A549 (cell line): ENCODE results near the gene STXBP6. TPM values are rescaled to one million over a fixed set of nuclear protein-coding genes. Genes with fewer than 3 reads are reported as not detected.

Experiments used
- ATAC-seq, 2 experiments: fragments of 200-7000 bp in 1 of 2; fragments of >200 bp in 1 of 2; cut with Nextera tagmentation in 1 of 2; cut with Tn5 transposase in 1 of 2; 3 replicates each; pipeline versions ENCODE4 v1.8.0 to v1.9.1; 2018 to 2020; ENCODE audit warnings: mild to moderate bottlenecking in 1 of 2, moderate library complexity in 1 of 2
- CTCF ChIA-PET: fragments of 300-600 bp; sonication (Branson Sonifier 250); formaldehyde crosslinking; extraction: SDS; loops from one replicate; lab custom pipeline; 2021; ENCODE audit warnings: antibody characterized with exemption, inconsistent platforms; lab: Yijun Ruan, JAX
- POLR2A ChIA-PET: fragments of 350-600 bp; formaldehyde crosslinking; extraction: SDS; loops from one replicate; lab custom pipeline; 2021; ENCODE audit warnings: antibody characterized with exemption, inconsistent platforms; lab: Yijun Ruan, JAX
- DNase-seq, 2 experiments: peaks; one replicate each; pipeline versions ENCODE4 v3.0.0 to v3.0.0-alpha.2; 2011 to 2016; ENCODE audit warnings: low read depth in 1 of 2, low spot score in 1 of 2
- FAIRE-seq: peaks from 2 replicates; lab custom pipeline; 2011; peaks lifted over from hg19 to GRCh38; lab: Jason Lieb, UNC
- H3K27ac ChIP-seq, 2 experiments: fragments of >200 bp; sonication (Bioruptor Twin); formaldehyde crosslinking; 3 replicates each; pipeline ENCODE4 v1.5.1; 2016 to 2017
- H3K4me1 ChIP-seq: fragments of >200 bp; sonication (Bioruptor Twin); formaldehyde crosslinking; 3 replicates; pipeline ENCODE4 v1.6.1; 2016
- H3K4me2 ChIP-seq: fragments of >200 bp; sonication (Bioruptor Twin); formaldehyde crosslinking; 3 replicates; pipeline ENCODE4 v1.6.1; 2016
- H3K4me3 ChIP-seq: fragments of >200 bp; sonication (Bioruptor Twin); formaldehyde crosslinking; 3 replicates; pipeline ENCODE4 v1.5.1; 2016
- H3K9me3 ChIP-seq: fragments of >200 bp; sonication (Bioruptor Twin); formaldehyde crosslinking; 3 replicates; pipeline ENCODE4 v1.6.1; 2016
- ATOH8 ChIP-seq: fragments of 250-450 bp; sonication (Bioruptor Pico); IDR thresholded peaks from 2 replicates; pipeline ENCODE4 v1.5.0; 2020; ENCODE audit warnings: low read depth, mild to moderate bottlenecking, moderate library complexity
- BCL3 ChIP-seq: fragments of >200 bp; sonication (Bioruptor Twin); formaldehyde crosslinking; IDR thresholded peaks from 3 replicates; pipeline ENCODE4 v1.6.1; 2016
- CEBPB ChIP-seq, 2 experiments: fragments of >200 bp in 1 of 2; sonication (Bioruptor Twin) in 1 of 2; formaldehyde crosslinking in 1 of 2; IDR thresholded peaks; 2 replicates each; pipeline ENCODE4 v1.6.1; 2012 to 2016
- CHD2 ChIP-seq: fragments of 150-350 bp; IDR thresholded peaks from 2 replicates; pipeline ENCODE4 v1.6.1; 2014; ENCODE audit warnings: low read length; ENCODE audit not compliant: partially characterized antibody
- CHD4 ChIP-seq: fragments of 200-600 bp; sonication (generic); IDR thresholded peaks from 2 replicates; pipeline ENCODE4 v1.6.1; 2016; ENCODE audit warnings: antibody characterized with exemption, mild to moderate bottlenecking, borderline replicate concordance
- E2F6 ChIP-seq: IDR thresholded peaks from 2 replicates; pipeline ENCODE4 v1.6.1; 2012; ENCODE audit warnings: low read depth, borderline replicate concordance
- EHF ChIP-seq: fragments of 250-450 bp; sonication (Bioruptor Pico); IDR thresholded peaks from 2 replicates; pipeline ENCODE4 v1.5.0; 2020; ENCODE audit warnings: mild to moderate bottlenecking
- EHMT2 ChIP-seq: fragments of 200-600 bp; sonication (generic); IDR thresholded peaks from 2 replicates; pipeline ENCODE4 v1.6.1; 2016; ENCODE audit warnings: antibody characterized with exemption, low read depth, mild to moderate bottlenecking, moderate library complexity
- ELK1 ChIP-seq: fragments of 150-350 bp; IDR thresholded peaks from 2 replicates; pipeline ENCODE4 v1.6.1; 2014; ENCODE audit warnings: low read depth, mild to moderate bottlenecking, low read length
- FOSL2 ChIP-seq, 2 experiments: fragments of 450-650 bp in 1 of 2; fragments of >200 bp in 1 of 2; sonication (Bioruptor Twin) in 1 of 2; formaldehyde crosslinking; IDR thresholded peaks; 2 replicates each; pipeline versions ENCODE4 v1.5.0 to v1.6.1; 2016 to 2020; ENCODE audit warnings: mild to moderate bottlenecking in 1 of 2, moderate library complexity in 1 of 2
- HEYL ChIP-seq: fragments of 250-450 bp; sonication (Bioruptor Pico); IDR thresholded peaks from 2 replicates; pipeline ENCODE4 v1.8.0; 2021; ENCODE audit warnings: mild to moderate bottlenecking, moderate library complexity
- HOXB5 ChIP-seq: fragments of 250-450 bp; sonication (Bioruptor Pico); IDR thresholded peaks from 2 replicates; pipeline ENCODE4 v1.5.0; 2020; ENCODE audit warnings: mild to moderate bottlenecking, moderate library complexity
- JUNB ChIP-seq: fragments of >200 bp; sonication (Bioruptor Twin); formaldehyde crosslinking; IDR thresholded peaks from 2 replicates; pipeline ENCODE4 v1.6.1; 2016
- KDM1A ChIP-seq: fragments of 200-600 bp; sonication (generic); IDR thresholded peaks from 2 replicates; pipeline ENCODE4 v1.6.1; 2016; ENCODE audit warnings: low read depth, mild to moderate bottlenecking
- MYC ChIP-seq: IDR thresholded peaks from 2 replicates; pipeline ENCODE4 v1.6.1; 2012; ENCODE audit warnings: mild to moderate bottlenecking, inconsistent platforms, low read length, improper control_type of control experiment, borderline replicate concordance
- NPAS2 ChIP-seq: fragments of 250-450 bp; sonication (Bioruptor Pico); IDR thresholded peaks from 2 replicates; pipeline ENCODE4 v1.8.0; 2022; ENCODE audit warnings: mild to moderate bottlenecking, moderate library complexity, borderline replicate concordance
- PBX3 ChIP-seq: IDR thresholded peaks from 2 replicates; pipeline ENCODE4 v1.6.1; 2012
- POLR2A ChIP-seq: IDR thresholded peaks from 2 replicates; pipeline ENCODE4 v1.6.1; 2012; ENCODE audit warnings: mild to moderate bottlenecking, low read length
- POLR2AphosphoS2 ChIP-seq: conservative IDR thresholded peaks from 2 replicates; pipeline ENCODE4 v1.6.1; 2012; ENCODE audit warnings: low read length, improper control_type of control experiment, inconsistent platforms
- RAD21 ChIP-seq, 2 experiments: fragments of >200 bp in 1 of 2; sonication (Bioruptor Twin) in 1 of 2; formaldehyde crosslinking in 1 of 2; IDR thresholded peaks in 1 of 2; conservative IDR thresholded peaks in 1 of 2; 2 replicates in 1 of 2; 3 replicates in 1 of 2; pipeline ENCODE4 v1.6.1; 2012 to 2018; ENCODE audit warnings: inconsistent platforms in 1 of 2
- RARB ChIP-seq: fragments of 250-450 bp; sonication (Bioruptor Pico); IDR thresholded peaks from 2 replicates; pipeline ENCODE4 v1.8.0; 2021; ENCODE audit warnings: mild to moderate bottlenecking, moderate library complexity
- REST ChIP-seq: fragments of 200-600 bp; sonication (generic); IDR thresholded peaks from 2 replicates; pipeline ENCODE4 v1.6.1; 2016; ENCODE audit warnings: antibody characterized with exemption, mild to moderate bottlenecking, moderate library complexity
- RFX5 ChIP-seq: fragments of 450-650 bp; IDR thresholded peaks from 2 replicates; pipeline ENCODE4 v1.7.1; 2014; ENCODE audit warnings: antibody characterized with exemption, mild to moderate bottlenecking, moderate library complexity
- USF2 ChIP-seq: fragments of 450-650 bp; IDR thresholded peaks from 2 replicates; pipeline ENCODE4 v1.6.1; 2014; ENCODE audit warnings: antibody characterized with exemption
- ZNF302 ChIP-seq: fragments of 250-450 bp; sonication (Bioruptor Pico); IDR thresholded peaks from 2 replicates; pipeline ENCODE4 v1.9.0; 2021; ENCODE audit warnings: inconsistent platforms, mild to moderate bottlenecking, moderate library complexity
- WGBS: methylation state at CpG from one replicate; pipeline ENCODE4 v1.1.6; 2017; ENCODE audit errors: missing lambda C conversion rate; 5-methylcytosine and 5-hydroxymethylcytosine counted together
- polyA plus RNA-seq, 4 experiments: library from polyadenylated mRNA; depleted of rRNA in 3 of 4; stranded (reverse); fragments of >200 nt; fragmentation: RNase III in 1 of 4; extraction: RNeasy Plus Mini Kit Qiagen cat#74134 plus additional on column Dnase treatment in 1 of 4; gene quantifications; 2 replicates in 3 of 4; 3 replicates in 1 of 4; pipeline ENCODE4 v1.2.3, GENCODE V29; 2011 to 2017

STXBP6 gene
- polyA plus RNA-seq, 2 of the 4 experiments (the other 2 are of a cell fraction): 1.7 to 6.3 TPM

GRCh38 chr14:25026476-25027137 is 23.3 kb downstream of the STXBP6 start (continued):
- TF ChIP-seq RFX5: no peak
- TF ChIP-seq, all 56 proteins: peak for 0

GRCh38 chr14:25019892-25020291 is 30.1 kb downstream of the STXBP6 start:
- Histone ChIP-seq H3K4me2 (no peak overlapping the region), H3K27ac (no peak overlapping the region), H3K4me1 (no peaks in the 10 kb centered on the region), H3K9me3 (no peaks in the 10 kb centered on the region), H3K4me3 (no peak overlapping the region)
- 15% methylated on average over 1 of the region's 1 CpG for WGBS
- FAIRE-seq (no peak), ATAC-seq (no peak), DNase-seq (no peak)
- POLR2A ChIA-PET: no interaction called here
- TF ChIP-seq HEYL (CRISPR knock-in tag): no peak
- no peak for TF ChIP-seq EHF (CRISPR knock-in tag)
- no peak for TF ChIP-seq FOSL2 (IDR thresholded peaks at IDR 0.05)
- TF ChIP-seq FOSL2 (CRISPR knock-in tag; IDR thresholded peaks at IDR 0.05): no peak
- no peak for TF ChIP-seq CEBPB (IDR thresholded peaks at IDR 0.05)
- no peak for TF ChIP-seq JUNB
- TF ChIP-seq RARB (CRISPR knock-in tag): no peak
- no peak for TF ChIP-seq CHD2
- no peak for TF ChIP-seq CHD4
- TF ChIP-seq REST: no peak
- CTCF ChIA-PET: interaction anchor here (0.7 kb wide), 1 partner anchor 213 kb away, joined by 3 read pairs; no protein-coding TSS in a partner anchor

GRCh38 chr14:25017562-25017961 is 32.4 kb downstream of the STXBP6 start:
- ChIA-PET CTCF (no interaction called here), POLR2A (no interaction called here)
- no peak for ATAC-seq

More at GRCh38 chr14:25017562-25017961, 32.4 kb downstream of the STXBP6 start:
- Histone ChIP-seq H3K4me3 (no peak overlapping the region), H3K4me2 (no peak overlapping the region), H3K27ac (no peak overlapping the region), H3K4me1 (no peaks in the 10 kb centered on the region), H3K9me3 (no peaks in the 10 kb centered on the region)
- TF ChIP-seq E2F6 (no peak), USF2 (no peak), RAD21 (conservative IDR thresholded peaks at IDR 0.05 in 1 of 2, IDR thresholded peaks at IDR 0.05 in 1 of 2) (no peak), HOXB5 (CRISPR knock-in tag) (no peak), KDM1A (no peak), ZNF302 (CRISPR knock-in tag) (no peak), POLR2AphosphoS2 (no peak), RARB (CRISPR knock-in tag) (no peak), BCL3 (no peak), CEBPB (IDR thresholded peaks at IDR 0.05) (no peak), EHMT2 (no peak), POLR2A (no peak), ATOH8 (CRISPR knock-in tag) (no peak), ELK1 (no peak), NPAS2 (no peak), PBX3 (no peak), MYC (no peak)
- DNase-seq (no peak), FAIRE-seq (no peak)
- 56% methylated on average over 2 of the region's 2 CpGs for WGBS
